ENCODE results near the gene PARP4. TPM values are rescaled to one million over a fixed set of nuclear protein-coding genes. Genes with fewer than 3 reads are reported as not detected.
"Not testable (repeated sequence)": the region's sequence is repeated elsewhere in the genome, so short reads cannot be mapped to it uniquely, and the experiment has no call there.

PARP4 gene
- total RNA-seq, 4 donors from 2014 or later, result 6.9 to 11.6 (median 7.6) TPM

DNA sequence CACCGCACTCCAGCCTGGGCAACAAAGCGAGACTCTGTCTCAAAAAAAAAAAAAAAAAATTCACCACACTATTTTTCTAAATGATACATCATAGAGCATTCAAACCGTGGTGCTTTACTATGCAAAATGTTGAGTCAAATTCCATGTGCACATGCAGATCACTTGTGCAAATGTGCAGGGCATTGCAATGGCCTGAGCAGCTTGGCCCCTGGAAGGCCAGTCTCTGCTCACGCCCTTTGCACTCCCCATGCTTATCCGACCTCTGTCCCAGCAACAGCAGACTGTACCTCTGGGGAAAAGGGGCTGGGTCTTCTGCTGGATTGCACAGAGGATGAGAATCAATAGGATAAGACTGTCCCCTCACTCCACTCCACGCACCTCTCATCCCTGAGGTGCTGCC is 58.5 kb downstream of the PARP4 start:
- no peak for TF ChIP-seq POLR2A (IDR thresholded peaks at IDR 0.05)
- TF ChIP-seq, protein P1, sequence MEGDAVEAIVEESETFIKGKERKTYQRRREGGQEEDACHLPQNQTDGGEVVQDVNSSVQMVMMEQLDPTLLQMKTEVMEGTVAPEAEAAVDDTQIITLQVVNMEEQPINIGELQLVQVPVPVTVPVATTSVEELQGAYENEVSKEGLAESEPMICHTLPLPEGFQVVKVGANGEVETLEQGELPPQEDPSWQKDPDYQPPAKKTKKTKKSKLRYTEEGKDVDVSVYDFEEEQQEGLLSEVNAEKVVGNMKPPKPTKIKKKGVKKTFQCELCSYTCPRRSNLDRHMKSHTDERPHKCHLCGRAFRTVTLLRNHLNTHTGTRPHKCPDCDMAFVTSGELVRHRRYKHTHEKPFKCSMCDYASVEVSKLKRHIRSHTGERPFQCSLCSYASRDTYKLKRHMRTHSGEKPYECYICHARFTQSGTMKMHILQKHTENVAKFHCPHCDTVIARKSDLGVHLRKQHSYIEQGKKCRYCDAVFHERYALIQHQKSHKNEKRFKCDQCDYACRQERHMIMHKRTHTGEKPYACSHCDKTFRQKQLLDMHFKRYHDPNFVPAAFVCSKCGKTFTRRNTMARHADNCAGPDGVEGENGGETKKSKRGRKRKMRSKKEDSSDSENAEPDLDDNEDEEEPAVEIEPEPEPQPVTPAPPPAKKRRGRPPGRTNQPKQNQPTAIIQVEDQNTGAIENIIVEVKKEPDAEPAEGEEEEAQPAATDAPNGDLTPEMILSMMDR (IDR thresholded peaks at IDR 0.05 in 4 of 5, conservative IDR thresholded peaks at IDR 0.05 in 1 of 5), result no peak
- H3K36me3 ChIP-seq, result peaks cover 0 to 39% of the 10 kb centered on the region in 2 donors
- no peak for ATAC-seq
- H3K4me3 ChIP-seq, result no peak overlapping the region
- no peak for DNase-seq
- in situ Hi-C loops (cut with MboI; ENCODE audit: low sequenced_read_pairs in 4 of 4) (no loop called here), intact Hi-C loops (cut with DNase I; ENCODE audit: low total_unique reads) (no loop called here)
- H3K27ac ChIP-seq, result no peak overlapping the region
- no peaks in the 10 kb centered on the region for H3K9me3 ChIP-seq
- H3K4me1 ChIP-seq, result no peaks in the 10 kb centered on the region
- H3K27me3 ChIP-seq, result no peaks in the 10 kb centered on the region

DNA sequence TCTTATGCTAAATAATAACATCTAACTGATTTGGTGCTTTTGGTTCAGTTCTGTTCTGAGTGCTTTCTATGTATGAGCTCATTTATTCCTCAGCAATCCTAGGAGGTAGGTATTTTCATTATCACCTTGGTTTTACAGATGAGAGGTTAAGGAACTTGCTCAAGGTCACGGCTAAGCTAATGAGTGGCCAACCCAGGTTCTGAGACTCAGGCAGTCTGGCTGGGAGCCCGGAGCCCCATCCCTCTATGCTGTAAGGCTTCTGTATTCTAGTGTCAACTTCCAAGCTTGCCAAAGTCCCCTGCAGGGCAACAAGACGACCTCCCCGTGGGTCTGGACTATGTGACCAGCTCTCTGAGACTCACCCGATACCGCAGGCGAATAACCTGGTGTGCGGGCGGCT is 60.5 kb downstream of the PARP4 start:
- H3K27ac ChIP-seq, result no peak overlapping the region
- ATAC-seq (no peak), DNase-seq (no peak)
- no peak overlapping the region for H3K4me3 ChIP-seq
- no peaks in the 10 kb centered on the region for H3K4me1 ChIP-seq
- H3K36me3 ChIP-seq, result peaks cover 0 to 39% of the 10 kb centered on the region in 2 donors
- no peaks in the 10 kb centered on the region for H3K9me3 ChIP-seq
- intact Hi-C loops (cut with DNase I; ENCODE audit: low total_unique reads) (no loop called here), in situ Hi-C loops (cut with MboI; ENCODE audit: low sequenced_read_pairs in 4 of 4) (no loop called here)
- no peaks in the 10 kb centered on the region for H3K27me3 ChIP-seq
- TF ChIP-seq, protein P1 (IDR thresholded peaks at IDR 0.05 in 4 of 5, conservative IDR thresholded peaks at IDR 0.05 in 1 of 5), result no peak
- no peak for TF ChIP-seq POLR2A (IDR thresholded peaks at IDR 0.05)

DNA sequence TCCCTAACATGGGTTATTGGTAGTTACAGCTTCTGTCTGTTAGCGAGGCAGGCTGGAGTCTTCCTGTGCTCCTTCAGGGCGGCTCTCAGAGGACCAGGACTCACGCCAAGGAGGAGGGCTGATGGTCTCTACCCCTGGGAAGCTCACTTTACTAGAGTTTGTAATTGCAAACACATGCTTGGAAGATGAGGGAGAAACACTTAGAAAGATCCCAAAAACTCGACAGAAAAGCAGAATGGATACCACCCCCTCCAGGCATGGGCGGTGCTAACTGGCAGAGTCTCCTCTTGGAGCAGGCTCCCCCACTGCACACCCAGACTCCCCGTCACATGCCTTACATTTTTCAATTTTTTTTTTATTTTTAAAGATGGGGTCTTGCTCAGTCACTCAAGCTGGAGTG is 62.0 kb downstream of the PARP4 start:
- ATAC-seq (no peak), DNase-seq (no peak)
- TF ChIP-seq, protein P1 (IDR thresholded peaks at IDR 0.05 in 4 of 5, conservative IDR thresholded peaks at IDR 0.05 in 1 of 5), result no peak
- Histone ChIP-seq H3K4me1 (no peaks in the 10 kb centered on the region), H3K27ac (no peak overlapping the region), H3K4me3 (no peak overlapping the region), H3K36me3 (peaks cover 0 to 28% of the 10 kb centered on the region in 2 donors), H3K27me3 (no peaks in the 10 kb centered on the region), H3K9me3 (no peaks in the 10 kb centered on the region)
- intact Hi-C loops (cut with DNase I; ENCODE audit: low total_unique reads) (no loop called here), in situ Hi-C loops (cut with MboI; ENCODE audit: low sequenced_read_pairs in 4 of 4) (no loop called here)

DNA sequence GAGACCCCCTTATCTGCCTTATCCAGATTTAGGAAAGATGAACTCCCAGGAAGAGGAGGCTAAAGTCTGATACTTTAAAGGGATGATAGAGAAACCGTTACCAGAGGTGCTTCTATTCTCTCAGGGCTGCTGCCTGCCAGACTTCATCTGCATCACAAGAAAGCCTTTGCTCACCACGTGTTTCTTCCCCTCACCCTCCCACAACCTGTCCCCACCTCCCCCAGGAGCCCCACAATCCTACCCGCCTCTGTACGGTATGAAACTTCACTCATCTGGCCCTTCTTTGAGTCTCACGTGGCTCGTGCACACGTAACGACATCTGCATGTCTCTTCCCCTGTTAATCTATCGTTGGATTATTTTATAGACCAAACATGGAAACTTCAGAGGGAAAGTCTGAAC is 67.7 kb downstream of the PARP4 start:
- DNase-seq; H3K27ac ChIP-seq; H3K4me1 ChIP-seq; ATAC-seq; H3K36me3 ChIP-seq; intact Hi-C loops (cut with DNase I; ENCODE audit: low total_unique reads); H3K4me3 ChIP-seq; H3K27me3 ChIP-seq; H3K9me3 ChIP-seq; in situ Hi-C loops (cut with MboI; ENCODE audit: low sequenced_read_pairs in 4 of 4): not testable (repeated sequence)

DNA sequence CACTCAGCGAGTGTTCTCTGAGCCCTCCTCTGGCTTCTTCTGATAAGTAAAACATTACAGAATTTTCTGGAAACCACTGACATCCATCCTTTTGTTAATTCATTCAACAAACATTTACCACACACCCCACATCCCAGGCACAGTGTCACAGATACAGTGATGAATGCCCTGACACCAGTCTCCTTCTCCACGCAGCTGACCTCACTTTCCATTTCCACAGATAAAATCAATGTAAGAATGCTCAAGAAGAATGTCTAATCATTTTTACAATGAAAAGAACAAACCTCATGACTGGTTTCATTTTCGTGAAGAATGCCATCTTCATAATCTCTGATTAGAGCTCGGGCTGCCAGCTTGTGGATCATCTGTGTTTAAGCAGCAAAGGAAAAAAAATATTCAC is 69.2 kb downstream of the PARP4 start:
- intact Hi-C loops (cut with DNase I; ENCODE audit: low total_unique reads), result no loop called here

DNA sequence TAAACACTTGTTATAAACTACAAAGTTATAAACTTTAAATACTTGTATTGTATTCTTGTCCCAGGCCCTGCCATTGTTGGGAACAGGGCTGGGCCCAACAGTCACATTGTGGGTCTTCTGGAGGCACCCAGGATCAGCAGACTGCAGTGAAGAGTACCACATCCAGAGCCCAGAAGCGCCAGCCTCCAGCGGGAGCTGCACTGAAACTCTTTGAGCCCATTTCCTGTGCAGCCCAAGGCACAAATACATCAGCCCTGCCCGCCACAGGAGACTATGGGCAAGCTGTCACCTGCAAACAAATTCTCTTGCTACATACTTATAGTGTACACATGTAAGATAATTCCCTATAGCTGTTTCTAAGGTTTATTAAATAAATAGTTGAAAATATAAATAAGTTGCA is 86.5 kb downstream of the PARP4 start:
- H3K4me3 ChIP-seq; ATAC-seq; DNase-seq; H3K9me3 ChIP-seq; intact Hi-C loops (cut with DNase I; ENCODE audit: low total_unique reads); H3K27ac ChIP-seq; H3K4me1 ChIP-seq; H3K27me3 ChIP-seq; in situ Hi-C loops (cut with MboI; ENCODE audit: low sequenced_read_pairs in 4 of 4): not testable (repeated sequence)
- H3K36me3 ChIP-seq, result peaks cover 0 to 26% of the 10 kb centered on the region in 2 donors

More for the DNA sequence above, 69.2 kb downstream of the PARP4 start:
- Histone ChIP-seq H3K27ac (no peak overlapping the region), H3K4me1 (no peaks in the 10 kb centered on the region), H3K9me3 (no peaks in the 10 kb centered on the region), H3K27me3 (no peaks in the 10 kb centered on the region), H3K4me3 (no peak overlapping the region), H3K36me3 (peaks cover 0 to 11% of the 10 kb centered on the region in 2 donors)
- ATAC-seq (no peak), DNase-seq (no peak)
- TF ChIP-seq POLR2A (IDR thresholded peaks at IDR 0.05), result no peak
- TF ChIP-seq, protein P1 (IDR thresholded peaks at IDR 0.05 in 4 of 5, conservative IDR thresholded peaks at IDR 0.05 in 1 of 5), result no peak
- in situ Hi-C loops (cut with MboI; ENCODE audit: low sequenced_read_pairs in 4 of 4), result no loop called here

DNA sequence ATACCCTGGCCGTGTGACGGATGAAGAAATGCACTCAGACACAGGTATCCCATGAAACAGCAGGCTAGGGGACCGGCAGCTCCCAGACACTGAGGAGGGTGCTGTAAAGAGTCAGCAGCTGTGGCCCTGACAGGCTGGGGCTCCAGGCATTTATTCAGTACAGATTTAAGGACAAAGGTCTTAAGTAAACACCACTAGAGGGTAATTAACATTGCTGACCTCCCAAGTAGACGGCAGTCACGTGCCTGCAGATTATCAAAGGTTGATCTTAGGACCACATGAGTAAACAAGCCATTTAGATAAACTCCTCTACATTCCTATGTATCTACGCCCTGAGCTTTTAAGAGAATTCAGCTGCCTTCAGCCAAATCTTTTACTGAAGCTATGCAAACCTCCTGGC is 92.9 kb downstream of the PARP4 start:
- H3K27me3 ChIP-seq; DNase-seq; intact Hi-C loops (cut with DNase I; ENCODE audit: low total_unique reads); ATAC-seq; H3K4me3 ChIP-seq; H3K4me1 ChIP-seq; H3K27ac ChIP-seq; in situ Hi-C loops (cut with MboI; ENCODE audit: low sequenced_read_pairs in 4 of 4); H3K9me3 ChIP-seq: not testable (repeated sequence)
- H3K36me3 ChIP-seq, result peaks cover 0 to 15% of the 10 kb centered on the region in 2 donors

Data from gastrocnemius medialis (tissue), 4 donors.